ENCODE data around the gene FBXW12. TPM values are rescaled to one million over a fixed set of nuclear protein-coding genes. Genes with fewer than 3 reads are reported as not detected.

The FBXW12 gene
- total and polyA plus RNA-seq, 2 experiments from 2014 or later: not detected

- no peaks in the 10 kb centered on the region for H4K20me1 ChIP-seq (ENCODE audit: insufficient read depth)
- no peaks in the 10 kb centered on the region for H3K79me2 ChIP-seq (ENCODE audit: insufficient read depth)
- TF ChIP-seq EZH2 (IDR thresholded peaks at IDR 0.05; ENCODE audit: insufficient read depth, poor library complexity, severe bottlenecking) (no peak), EZH2phosphoT487 (IDR thresholded peaks at IDR 0.05; ENCODE audit: insufficient read depth, low read depth) (no peak)
- DNase-seq: no peak
- no peak overlapping the region for H2AFZ ChIP-seq
- H3F3A ChIP-seq (ENCODE audit: insufficient read depth): no peaks in the 10 kb centered on the region
- no peak overlapping the region for H3K27ac ChIP-seq
- H3K4me2 ChIP-seq (ENCODE audit: unreplicated experiment): no peak overlapping the region
- H3K9me2 ChIP-seq (ENCODE audit: insufficient read depth): no peaks in the 10 kb centered on the region
- no peaks in the 10 kb centered on the region for H3K9me3 ChIP-seq (ENCODE audit: low read depth)
- H3K4me3 ChIP-seq: no peak overlapping the region
- H3K27me3 ChIP-seq (replicated peaks; ENCODE audit: insufficient read depth): no peaks in the 10 kb centered on the region
- 74 to 76% methylated on average over 25 of the region's 25 CpGs for WGBS, 2 experiments (ENCODE audit: low coverage in 1 of 2, low lambda C conversion rate in 2 of 2, missing lambda C conversion rate in 2 of 2)
- no peak overlapping the region for H3K9ac ChIP-seq
- no peaks in the 10 kb centered on the region for H3K4me1 ChIP-seq (ENCODE audit: insufficient read depth)
- in situ Hi-C loops (cut with MboI): no loop called here
- H3K36me3 ChIP-seq (ENCODE audit: low read depth): no peaks in the 10 kb centered on the region
Observed at GRCh38 chr3:48414376-48415250, 42.6 kb downstream of the FBXW12 start.

GRCh38 chr3:48415251-48415953, 43.4 kb downstream of the FBXW12 start:
- Histone ChIP-seq H3K79me2 (ENCODE audit: insufficient read depth) (no peaks in the 10 kb centered on the region), H3K4me2 (ENCODE audit: unreplicated experiment) (no peak overlapping the region), H3K9me3 (ENCODE audit: low read depth) (no peaks in the 10 kb centered on the region), H3K27ac (no peak overlapping the region), H3K4me3 (no peak overlapping the region), H3F3A (ENCODE audit: insufficient read depth) (no peaks in the 10 kb centered on the region), H3K4me1 (ENCODE audit: insufficient read depth) (no peaks in the 10 kb centered on the region), H2AFZ (no peak overlapping the region), H3K9ac (no peak overlapping the region), H3K27me3 (replicated peaks; ENCODE audit: insufficient read depth) (no peaks in the 10 kb centered on the region), H3K9me2 (ENCODE audit: insufficient read depth) (no peaks in the 10 kb centered on the region), H3K36me3 (ENCODE audit: low read depth) (no peaks in the 10 kb centered on the region), H4K20me1 (ENCODE audit: insufficient read depth) (no peaks in the 10 kb centered on the region)
- WGBS, 2 experiments (ENCODE audit: low coverage in 1 of 2, low lambda C conversion rate in 2 of 2, missing lambda C conversion rate in 2 of 2): 88% methylated on average over 18 to 24 of the region's 24 CpGs
- no peak for DNase-seq
- TF ChIP-seq EZH2 (IDR thresholded peaks at IDR 0.05; ENCODE audit: insufficient read depth, poor library complexity, severe bottlenecking): no peak
- no peak for TF ChIP-seq EZH2phosphoT487 (IDR thresholded peaks at IDR 0.05; ENCODE audit: insufficient read depth, low read depth)
- in situ Hi-C loops (cut with MboI): no loop called here

- Histone ChIP-seq H3K36me3 (ENCODE audit: low read depth) (no peaks in the 10 kb centered on the region), H3F3A (ENCODE audit: insufficient read depth) (no peaks in the 10 kb centered on the region), H3K9ac (no peak overlapping the region), H3K4me1 (ENCODE audit: insufficient read depth) (no peaks in the 10 kb centered on the region), H3K27ac (no peak overlapping the region), H3K4me2 (ENCODE audit: unreplicated experiment) (no peak overlapping the region), H3K79me2 (ENCODE audit: insufficient read depth) (no peaks in the 10 kb centered on the region), H3K27me3 (replicated peaks; ENCODE audit: insufficient read depth) (no peaks in the 10 kb centered on the region), H3K9me2 (ENCODE audit: insufficient read depth) (no peaks in the 10 kb centered on the region), H3K9me3 (ENCODE audit: low read depth) (no peaks in the 10 kb centered on the region), H4K20me1 (ENCODE audit: insufficient read depth) (no peaks in the 10 kb centered on the region), H3K4me3 (no peak overlapping the region), H2AFZ (no peak overlapping the region)
- in situ Hi-C loops (cut with MboI): no loop called here
- WGBS, 2 experiments (ENCODE audit: low coverage in 1 of 2, low lambda C conversion rate in 2 of 2, missing lambda C conversion rate in 2 of 2): 88 to 91% methylated on average over 14 of the region's 14 CpGs
- TF ChIP-seq EZH2phosphoT487 (IDR thresholded peaks at IDR 0.05; ENCODE audit: insufficient read depth, low read depth) (no peak), EZH2 (IDR thresholded peaks at IDR 0.05; ENCODE audit: insufficient read depth, poor library complexity, severe bottlenecking) (no peak)
- no peak for DNase-seq
Observed at GRCh38 chr3:48416091-48416505, 44.1 kb downstream of the FBXW12 start.

- Histone ChIP-seq H3K4me3 (no peak overlapping the region), H3K36me3 (ENCODE audit: low read depth) (no peaks in the 10 kb centered on the region), H2AFZ (no peak overlapping the region), H3K9ac (no peak overlapping the region), H3K27ac (no peak overlapping the region), H3K9me3 (ENCODE audit: low read depth) (no peaks in the 10 kb centered on the region), H3K4me1 (ENCODE audit: insufficient read depth) (no peaks in the 10 kb centered on the region), H3K27me3 (replicated peaks; ENCODE audit: insufficient read depth) (no peaks in the 10 kb centered on the region), H4K20me1 (ENCODE audit: insufficient read depth) (no peaks in the 10 kb centered on the region), H3K9me2 (ENCODE audit: insufficient read depth) (no peaks in the 10 kb centered on the region), H3F3A (ENCODE audit: insufficient read depth) (no peaks in the 10 kb centered on the region), H3K79me2 (ENCODE audit: insufficient read depth) (no peaks in the 10 kb centered on the region), H3K4me2 (ENCODE audit: unreplicated experiment) (no peak overlapping the region)
- in situ Hi-C loops (cut with MboI): no loop called here
- WGBS, 2 experiments (ENCODE audit: low coverage in 1 of 2, low lambda C conversion rate in 2 of 2, missing lambda C conversion rate in 2 of 2): 97% methylated on average over 4 of the region's 4 CpGs
- no peak for TF ChIP-seq EZH2phosphoT487 (IDR thresholded peaks at IDR 0.05; ENCODE audit: insufficient read depth, low read depth)
- TF ChIP-seq EZH2 (IDR thresholded peaks at IDR 0.05; ENCODE audit: insufficient read depth, poor library complexity, severe bottlenecking): no peak
- DNase-seq: no peak
Observed at GRCh38 chr3:48416546-48416945, 44.5 kb downstream of the FBXW12 start.
